HFFc6 (cell line): Measurements from ENCODE around the gene UGDH. TPM values are rescaled to one million over a fixed set of nuclear protein-coding genes. Genes with fewer than 3 reads are reported as not detected.

Source experiments
- DNase-seq: peaks from one replicate; pipeline ENCODE4 v3.0.0-alpha.2; 2018
- H3K27ac Mint-ChIP-seq: 2 replicates; pipeline ENCODE4 v1.8.0; 2020; ENCODE audit warnings: mild to moderate bottlenecking, mixed read lengths
- H3K27me3 Mint-ChIP-seq: 2 replicates; pipeline ENCODE4 v1.8.0; 2021; ENCODE audit warnings: mild to moderate bottlenecking, moderate library complexity, mixed read lengths; ENCODE audit not compliant: insufficient read depth
- H3K36me3 Mint-ChIP-seq: 2 replicates; pipeline ENCODE4 v1.8.0; 2021; ENCODE audit warnings: low read depth, mixed read lengths
- H3K4me1 Mint-ChIP-seq: 2 replicates; pipeline ENCODE4 v1.8.0; 2020; ENCODE audit warnings: low read depth, mixed read lengths
- H3K4me3 Mint-ChIP-seq: 2 replicates; pipeline ENCODE4 v1.8.0; 2020; ENCODE audit warnings: mild to moderate bottlenecking, moderate library complexity, mixed read lengths
- H3K9me3 Mint-ChIP-seq: 2 replicates; pipeline ENCODE4 v1.8.0; 2020; ENCODE audit warnings: mild to moderate bottlenecking, mixed read lengths
- total RNA-seq, 6 experiments: library from RNA; stranded (reverse); fragmentation: NEBNext Ultra II Directional; extraction: Animal tissue kit (Norgen Biotek cat#: 25700); gene quantifications; 2 replicates in 1 of 6; 3 replicates in 5 of 6; pipeline ENCODE4 v1.2.3, GENCODE V29; 2021
- TF ChIP-seq, protein P1 (sequence below): fragments of 200-600 bp; sonication (generic); IDR thresholded peaks from 2 replicates; pipeline ENCODE4 v1.5.0; 2021; ENCODE audit warnings: antibody characterized with exemption, mild to moderate bottlenecking

Gene UGDH
- total RNA-seq, 6 experiments from 2014 or later = 97.1 to 169 (median 158) TPM

DNA sequence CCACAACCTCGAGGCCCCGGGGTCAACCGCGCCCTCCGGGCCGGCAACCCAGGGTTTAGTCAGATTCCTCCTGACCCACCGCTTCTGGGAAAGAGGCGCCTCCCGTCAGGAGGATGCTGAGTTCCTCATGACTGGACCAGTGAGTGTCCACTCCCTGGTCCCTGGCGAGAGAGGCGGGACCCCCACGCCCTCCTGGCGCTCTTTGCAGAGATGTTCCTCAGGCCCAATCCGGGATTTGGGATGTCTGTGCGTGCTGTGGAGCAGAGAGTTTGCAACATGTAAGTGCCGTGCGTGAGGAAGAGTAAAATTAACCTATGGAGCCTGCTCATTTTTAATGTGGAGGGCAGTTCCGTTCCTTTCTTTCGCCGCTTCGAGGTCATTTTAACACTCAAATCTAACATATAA, 824 bp upstream of the UGDH start:
- Mint-ChIP-seq H3K4me3 (peak overlapping the region; percentile 94), H3K27me3 (peaks cover 5% of the 10 kb centered on the region), H3K9me3 (peaks cover 31% of the 10 kb centered on the region), H3K36me3 (peaks cover 54% of the 10 kb centered on the region), H3K27ac (peak overlapping the region; percentile 96), H3K4me1 (peaks cover 30% of the 10 kb centered on the region)
- DNase-seq = peak; percentile 86
- TF ChIP-seq, protein P1, sequence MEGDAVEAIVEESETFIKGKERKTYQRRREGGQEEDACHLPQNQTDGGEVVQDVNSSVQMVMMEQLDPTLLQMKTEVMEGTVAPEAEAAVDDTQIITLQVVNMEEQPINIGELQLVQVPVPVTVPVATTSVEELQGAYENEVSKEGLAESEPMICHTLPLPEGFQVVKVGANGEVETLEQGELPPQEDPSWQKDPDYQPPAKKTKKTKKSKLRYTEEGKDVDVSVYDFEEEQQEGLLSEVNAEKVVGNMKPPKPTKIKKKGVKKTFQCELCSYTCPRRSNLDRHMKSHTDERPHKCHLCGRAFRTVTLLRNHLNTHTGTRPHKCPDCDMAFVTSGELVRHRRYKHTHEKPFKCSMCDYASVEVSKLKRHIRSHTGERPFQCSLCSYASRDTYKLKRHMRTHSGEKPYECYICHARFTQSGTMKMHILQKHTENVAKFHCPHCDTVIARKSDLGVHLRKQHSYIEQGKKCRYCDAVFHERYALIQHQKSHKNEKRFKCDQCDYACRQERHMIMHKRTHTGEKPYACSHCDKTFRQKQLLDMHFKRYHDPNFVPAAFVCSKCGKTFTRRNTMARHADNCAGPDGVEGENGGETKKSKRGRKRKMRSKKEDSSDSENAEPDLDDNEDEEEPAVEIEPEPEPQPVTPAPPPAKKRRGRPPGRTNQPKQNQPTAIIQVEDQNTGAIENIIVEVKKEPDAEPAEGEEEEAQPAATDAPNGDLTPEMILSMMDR = no peak

GRCh38 chr4:39526765-39527295, 409 bp downstream of the UGDH start:
- TF ChIP-seq, protein P1 = no peak
- Mint-ChIP-seq H3K4me1 (peaks cover 42% of the 10 kb centered on the region), H3K27me3 (peaks cover 5% of the 10 kb centered on the region), H3K36me3 (peaks cover 42% of the 10 kb centered on the region), H3K9me3 (peaks cover 19% of the 10 kb centered on the region), H3K4me3 (peak overlapping the region; percentile 94), H3K27ac (peak overlapping the region; percentile 92)
- no peak for DNase-seq

GRCh38 chr4:39525822-39526690, 1.2 kb downstream of the UGDH start:
- TF ChIP-seq, protein P1 = no peak
- H3K4me1 Mint-ChIP-seq = peaks cover 50% of the 10 kb centered on the region
- H3K9me3 Mint-ChIP-seq = peaks cover 11% of the 10 kb centered on the region
- peaks cover 36% of the 10 kb centered on the region for H3K36me3 Mint-ChIP-seq
- peaks cover 5% of the 10 kb centered on the region for H3K27me3 Mint-ChIP-seq
- H3K27ac Mint-ChIP-seq = peak overlapping the region; percentile 92
- no peak for DNase-seq
- peak overlapping the region; percentile 94 for H3K4me3 Mint-ChIP-seq

DNA sequence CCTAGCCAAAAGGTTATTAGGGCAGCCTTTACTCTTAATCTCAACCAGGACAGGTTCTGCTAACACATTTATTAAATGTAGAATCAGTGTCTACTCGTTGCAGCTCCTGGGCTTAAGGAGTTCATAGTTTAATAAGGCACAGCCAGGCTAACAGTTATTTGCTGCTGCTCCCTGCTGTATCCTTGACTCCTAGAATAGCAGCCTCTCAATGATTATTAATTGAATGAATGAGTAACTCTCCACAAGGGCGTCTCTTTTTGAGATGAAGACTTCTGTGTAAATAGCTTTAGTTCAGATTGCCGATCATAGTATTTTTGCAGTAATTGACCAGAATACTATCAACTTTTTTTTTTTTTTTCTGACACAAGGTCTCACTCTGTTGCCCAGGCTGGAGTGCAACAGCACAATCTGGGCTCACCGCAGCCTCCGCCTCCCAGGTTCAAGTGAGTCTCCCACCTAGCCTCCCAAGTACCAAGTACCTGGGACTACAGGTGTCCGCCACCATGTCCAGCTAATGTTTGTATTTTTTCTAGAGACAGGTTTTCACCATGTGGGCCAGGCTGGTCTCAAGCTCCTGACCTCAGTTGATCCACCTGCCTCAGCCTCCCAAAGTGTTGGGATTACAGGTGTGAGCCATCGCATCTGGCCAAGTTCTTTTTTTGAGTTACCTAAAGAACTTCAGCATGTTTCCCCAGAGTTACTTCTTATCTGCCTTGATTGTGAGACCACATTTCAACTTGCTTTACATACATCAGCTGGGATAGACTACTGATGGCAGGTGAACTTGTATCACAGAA, 2.9 kb downstream of the UGDH start:
- Mint-ChIP-seq H3K4me3 (peak overlapping the region; percentile 94), H3K27me3 (peaks cover 5% of the 10 kb centered on the region), H3K9me3 (no peaks in the 10 kb centered on the region), H3K36me3 (peaks cover 28% of the 10 kb centered on the region), H3K27ac (peak overlapping the region; percentile 49), H3K4me1 (peaks cover 54% of the 10 kb centered on the region)
- TF ChIP-seq, protein P1 = no peak
- DNase-seq = no peak

GRCh38 chr4:39522068-39522467, 5.2 kb downstream of the UGDH start:
- no peak for DNase-seq
- H3K36me3 Mint-ChIP-seq = peaks cover 23% of the 10 kb centered on the region
- no peaks in the 10 kb centered on the region for H3K27me3 Mint-ChIP-seq
- peak overlapping the region; percentile 69 for H3K4me3 Mint-ChIP-seq
- peak overlapping the region; percentile 85 for H3K27ac Mint-ChIP-seq
- no peaks in the 10 kb centered on the region for H3K9me3 Mint-ChIP-seq
- H3K4me1 Mint-ChIP-seq = peaks cover 45% of the 10 kb centered on the region
- TF ChIP-seq, protein P1 = no peak
